ENCODE results near the gene ZNF780A. TPM values are rescaled to one million over a fixed set of nuclear protein-coding genes. Genes with fewer than 3 reads are reported as not detected.
A peak's percentile ranks its signal among the peaks of the same experiment; 100 is the strongest.

Gene ZNF780A
- total and polyA plus RNA-seq, 11 donors = 3.9 to 17.5 (median 11.0) TPM

DNA sequence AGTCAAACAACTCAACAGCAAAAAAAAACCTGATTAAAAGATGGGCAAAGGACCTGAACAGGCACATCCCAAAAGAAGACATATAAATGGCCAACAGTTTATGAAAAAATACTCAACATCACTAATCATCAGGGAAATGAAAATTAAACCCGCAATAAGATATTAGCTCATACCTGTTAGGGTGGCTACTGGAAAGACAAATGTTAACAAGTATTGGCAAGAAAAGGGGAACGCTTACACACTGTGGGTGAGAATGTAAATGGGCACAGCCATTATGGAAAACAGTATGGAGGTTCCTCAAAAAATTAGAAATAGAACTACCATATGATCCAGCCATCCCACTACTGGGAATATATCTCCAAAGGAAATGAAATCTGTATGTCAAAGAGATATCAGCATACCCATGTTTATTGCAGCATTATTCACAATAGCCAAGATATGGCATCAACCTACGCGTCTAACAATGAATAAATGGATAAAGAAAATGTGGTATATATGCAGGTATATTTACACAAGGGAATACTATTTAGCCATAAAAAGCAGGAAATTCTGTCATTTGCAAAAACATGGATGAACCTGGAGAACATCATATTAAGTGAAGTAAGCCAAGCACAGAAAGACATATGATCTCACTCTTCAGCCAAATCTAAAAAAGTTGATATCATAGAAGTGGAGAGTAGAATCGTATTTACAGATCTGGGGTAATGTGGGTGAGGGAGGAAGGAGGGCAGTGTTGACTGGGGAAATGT lies 2.3 kb downstream of the ZNF780A start:
- H3K27ac ChIP-seq = no peak overlapping the region
- ATAC-seq (no peak), DNase-seq (no peak)
- TF ChIP-seq, protein P1, sequence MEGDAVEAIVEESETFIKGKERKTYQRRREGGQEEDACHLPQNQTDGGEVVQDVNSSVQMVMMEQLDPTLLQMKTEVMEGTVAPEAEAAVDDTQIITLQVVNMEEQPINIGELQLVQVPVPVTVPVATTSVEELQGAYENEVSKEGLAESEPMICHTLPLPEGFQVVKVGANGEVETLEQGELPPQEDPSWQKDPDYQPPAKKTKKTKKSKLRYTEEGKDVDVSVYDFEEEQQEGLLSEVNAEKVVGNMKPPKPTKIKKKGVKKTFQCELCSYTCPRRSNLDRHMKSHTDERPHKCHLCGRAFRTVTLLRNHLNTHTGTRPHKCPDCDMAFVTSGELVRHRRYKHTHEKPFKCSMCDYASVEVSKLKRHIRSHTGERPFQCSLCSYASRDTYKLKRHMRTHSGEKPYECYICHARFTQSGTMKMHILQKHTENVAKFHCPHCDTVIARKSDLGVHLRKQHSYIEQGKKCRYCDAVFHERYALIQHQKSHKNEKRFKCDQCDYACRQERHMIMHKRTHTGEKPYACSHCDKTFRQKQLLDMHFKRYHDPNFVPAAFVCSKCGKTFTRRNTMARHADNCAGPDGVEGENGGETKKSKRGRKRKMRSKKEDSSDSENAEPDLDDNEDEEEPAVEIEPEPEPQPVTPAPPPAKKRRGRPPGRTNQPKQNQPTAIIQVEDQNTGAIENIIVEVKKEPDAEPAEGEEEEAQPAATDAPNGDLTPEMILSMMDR (IDR thresholded peaks at IDR 0.05) = no peak
- no peak for TF ChIP-seq POLR2A (IDR thresholded peaks at IDR 0.05)
- WGBS, 4 donors = 75 to 93% (median 85%) methylated on average over 5 of the region's 5 CpGs
- peak overlapping the region in 1 of 12 donors; percentile 74 for H3K4me3 ChIP-seq
- H3K4me1 ChIP-seq = peaks cover 0 to 27% (median 14%) of the 10 kb centered on the region in 12 donors
- intact Hi-C loops (cut with DNase I) = no loop called here
- peaks cover 0 to 11% (median 0%) of the 10 kb centered on the region in 12 donors for H3K9me3 ChIP-seq
- no peaks in the 10 kb centered on the region for H3K27me3 ChIP-seq
- H3K36me3 ChIP-seq = peaks cover 0 to 17% (median 11%) of the 10 kb centered on the region in 9 donors

- intact Hi-C loops (cut with DNase I) = no loop called here
- TF ChIP-seq, protein P1 (IDR thresholded peaks at IDR 0.05) = no peak
- TF ChIP-seq POLR2A (IDR thresholded peaks at IDR 0.05) = no peak
- no peak overlapping the region for H3K4me3 ChIP-seq
- peaks cover 2 to 52% (median 44%) of the 10 kb centered on the region in 9 donors for H3K36me3 ChIP-seq
- H3K9me3 ChIP-seq = peaks cover 0 to 18% (median 0%) of the 10 kb centered on the region in 12 donors
- ATAC-seq (no peak), DNase-seq (no peak)
- H3K27ac ChIP-seq = no peak overlapping the region
- H3K27me3 ChIP-seq = no peaks in the 10 kb centered on the region
- 70 to 85% (median 79%) methylated on average over 4 of the region's 4 CpGs for WGBS, 4 donors
- H3K4me1 ChIP-seq = peaks cover 0 to 28% (median 12%) of the 10 kb centered on the region in 12 donors
These were observed 5.8 kb downstream of the ZNF780A start for GRCh38 chr19:40084948-40085347.

GRCh38 chr19:40081411-40081810 lies 9.3 kb downstream of the ZNF780A start:
- DNase-seq (no peak), ATAC-seq (no peak)
- H3K9me3 ChIP-seq = peaks cover 0 to 37% (median 9%) of the 10 kb centered on the region in 12 donors
- 92 to 99% (median 95%) methylated on average over 1 of the region's 1 CpG for WGBS, 4 donors
- no peak overlapping the region for H3K27ac ChIP-seq
- peaks cover 2 to 81% (median 63%) of the 10 kb centered on the region in 9 donors for H3K36me3 ChIP-seq
- peaks cover 0 to 11% (median 0%) of the 10 kb centered on the region in 12 donors for H3K4me1 ChIP-seq
- H3K4me3 ChIP-seq = no peak overlapping the region
- intact Hi-C loops (cut with DNase I) = no loop called here
- no peaks in the 10 kb centered on the region for H3K27me3 ChIP-seq
- no peak for TF ChIP-seq POLR2A (IDR thresholded peaks at IDR 0.05)
- TF ChIP-seq, protein P1 (IDR thresholded peaks at IDR 0.05) = no peak

- TF ChIP-seq, protein P1 (IDR thresholded peaks at IDR 0.05) = no peak
- no peak for TF ChIP-seq POLR2A (IDR thresholded peaks at IDR 0.05)
- H3K9me3 ChIP-seq = peaks cover 0 to 43% (median 11%) of the 10 kb centered on the region in 12 donors
- H3K27me3 ChIP-seq = no peaks in the 10 kb centered on the region
- WGBS, 4 donors = 94 to 98% (median 96%) methylated on average over 1 of the region's 1 CpG
- no peak overlapping the region for H3K27ac ChIP-seq
- no peak for ATAC-seq
- no peak overlapping the region for H3K4me3 ChIP-seq
- H3K36me3 ChIP-seq = peaks cover 2 to 92% (median 75%) of the 10 kb centered on the region in 9 donors
- intact Hi-C loops (cut with DNase I) = no loop called here
- H3K4me1 ChIP-seq = peaks cover 0 to 11% (median 0%) of the 10 kb centered on the region in 12 donors
- no peak for DNase-seq
These were observed 10.5 kb downstream of the ZNF780A start for GRCh38 chr19:40080289-40080688.
